NCI-H2171 (cell line): Measurements from ENCODE around the gene MRPL32.

Experiments used
- DNase-seq: peaks from one replicate; lab custom pipeline; 2025; lab: John Stamatoyannopoulos, UW

MRPL32 gene

GRCh38 chr7:42967391-42967790 lies 35.2 kb downstream of the MRPL32 start:
- no peak for DNase-seq

- DNase-seq, result no peak
These were observed 40.7 kb downstream of the MRPL32 start for GRCh38 chr7:42972699-42973500.

- no peak for DNase-seq
These were observed 44.2 kb downstream of the MRPL32 start for GRCh38 chr7:42976371-42976770.

GRCh38 chr7:42978496-42978895 lies 46.3 kb downstream of the MRPL32 start:
- no peak for DNase-seq

- DNase-seq, result no peak
These were observed 47.9 kb downstream of the MRPL32 start for GRCh38 chr7:42980084-42980483.

GRCh38 chr7:42980514-42980913 lies 48.3 kb downstream of the MRPL32 start:
- DNase-seq, result no peak

- no peak for DNase-seq
These were observed 49.4 kb downstream of the MRPL32 start for GRCh38 chr7:42981601-42982000.

GRCh38 chr7:42982604-42983115 lies 50.5 kb downstream of the MRPL32 start:
- DNase-seq, result no peak

- DNase-seq, result no peak
These were observed 52.0 kb downstream of the MRPL32 start for GRCh38 chr7:42984137-42984536.

- no peak for DNase-seq
These were observed 54.0 kb downstream of the MRPL32 start for GRCh38 chr7:42986213-42986612.

- DNase-seq, result no peak
These were observed 54.6 kb downstream of the MRPL32 start for GRCh38 chr7:42986781-42987248.
